Measurements from ENCODE around the gene SMIM35. TPM values are rescaled to one million over a fixed set of nuclear protein-coding genes. Genes with fewer than 3 reads are reported as not detected.

SMIM35 gene
- total RNA-seq, 1 donor from 2014 or later = not detected

DNA sequence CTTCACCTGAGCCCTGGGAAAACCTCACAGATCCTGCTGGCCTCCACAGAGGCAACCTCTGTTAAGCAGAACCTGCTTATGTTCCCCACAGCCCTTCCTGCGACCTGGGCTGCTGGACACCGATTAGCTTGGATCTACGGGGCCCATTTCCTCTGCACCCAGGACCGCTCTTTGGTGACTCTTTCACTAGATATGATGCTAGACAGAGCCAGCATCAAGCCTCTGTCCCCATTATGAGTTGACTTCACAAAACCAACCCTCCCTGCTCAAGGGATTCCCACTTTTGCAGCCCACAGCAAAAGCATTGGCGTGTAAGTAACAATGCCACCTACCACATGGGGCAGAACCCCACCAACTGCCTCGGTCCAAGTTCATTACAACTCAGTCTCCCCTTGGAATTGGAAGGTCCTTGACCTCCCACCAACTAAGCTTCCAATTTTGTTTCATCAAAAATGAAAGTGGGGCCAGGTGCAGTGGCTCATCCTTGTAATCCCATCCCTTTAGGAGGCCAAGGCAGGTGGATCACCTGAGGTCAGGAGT is 25.1 kb downstream of the SMIM35 start:
- no peak for TF ChIP-seq CTCF (IDR thresholded peaks at IDR 0.05; ENCODE audit: insufficient read depth, low read length, poor library complexity, severe bottlenecking)
- Histone ChIP-seq H3K27me3 (ENCODE audit: control insufficient read depth, insufficient read depth, low read length) (peaks cover 14% of the 10 kb centered on the region), H3K36me3 (ENCODE audit: control insufficient read depth, insufficient read depth, low read length) (no peaks in the 10 kb centered on the region), H3K4me3 (ENCODE audit: low read depth, low read length) (no peak overlapping the region)
- DNase-seq (ENCODE audit: low read depth) = no peak

- H3K36me3 ChIP-seq (ENCODE audit: control insufficient read depth, insufficient read depth, low read length) = no peaks in the 10 kb centered on the region
- no peak for DNase-seq (ENCODE audit: low read depth)
- TF ChIP-seq CTCF (IDR thresholded peaks at IDR 0.05; ENCODE audit: insufficient read depth, low read length, poor library complexity, severe bottlenecking) = no peak
- peaks cover 13% of the 10 kb centered on the region for H3K27me3 ChIP-seq (ENCODE audit: control insufficient read depth, insufficient read depth, low read length)
- H3K4me3 ChIP-seq (ENCODE audit: low read depth, low read length) = no peak overlapping the region
Observed at GRCh38 chr11:118060869-118061268, 25.9 kb downstream of the SMIM35 start.

DNA sequence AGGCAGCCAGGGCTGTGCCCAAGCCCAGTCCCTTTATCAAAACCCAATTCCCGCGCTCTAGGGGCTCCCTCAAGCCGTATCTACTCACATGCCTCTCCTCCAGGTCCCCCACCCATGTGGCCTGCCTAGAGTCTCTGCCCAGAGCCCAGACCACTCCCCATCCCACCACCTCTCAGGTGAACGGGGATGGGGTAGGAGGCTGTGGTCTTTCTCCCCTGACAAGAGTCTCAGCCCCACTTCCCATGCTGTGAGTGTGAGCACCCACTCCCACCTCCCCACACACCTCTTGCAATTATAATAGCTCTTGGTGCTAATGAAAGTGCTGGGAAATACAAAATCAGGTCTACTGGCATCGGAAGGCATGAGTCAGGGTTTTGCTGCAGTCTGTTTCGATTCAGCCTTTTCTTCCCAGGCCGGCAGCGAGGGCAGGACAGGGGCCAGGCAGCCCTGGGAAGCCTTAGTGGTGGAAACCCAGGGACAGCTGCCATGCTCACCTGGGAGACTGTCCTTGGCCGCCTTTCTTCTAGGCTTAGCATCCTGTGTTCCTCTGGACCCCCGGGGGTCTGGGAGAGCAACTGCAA is 26.6 kb downstream of the SMIM35 start:
- peaks cover 12% of the 10 kb centered on the region for H3K27me3 ChIP-seq (ENCODE audit: control insufficient read depth, insufficient read depth, low read length)
- no peak for TF ChIP-seq CTCF (IDR thresholded peaks at IDR 0.05; ENCODE audit: insufficient read depth, low read length, poor library complexity, severe bottlenecking)
- no peaks in the 10 kb centered on the region for H3K36me3 ChIP-seq (ENCODE audit: control insufficient read depth, insufficient read depth, low read length)
- no peak for DNase-seq (ENCODE audit: low read depth)
- no peak overlapping the region for H3K4me3 ChIP-seq (ENCODE audit: low read depth, low read length)

GRCh38 chr11:118059246-118059940 is 27.4 kb downstream of the SMIM35 start:
- Histone ChIP-seq H3K36me3 (ENCODE audit: control insufficient read depth, insufficient read depth, low read length) (no peaks in the 10 kb centered on the region), H3K27me3 (ENCODE audit: control insufficient read depth, insufficient read depth, low read length) (peaks cover 12% of the 10 kb centered on the region), H3K4me3 (ENCODE audit: low read depth, low read length) (no peak overlapping the region)
- no peak for DNase-seq (ENCODE audit: low read depth)
- no peak for TF ChIP-seq CTCF (IDR thresholded peaks at IDR 0.05; ENCODE audit: insufficient read depth, low read length, poor library complexity, severe bottlenecking)

DNA sequence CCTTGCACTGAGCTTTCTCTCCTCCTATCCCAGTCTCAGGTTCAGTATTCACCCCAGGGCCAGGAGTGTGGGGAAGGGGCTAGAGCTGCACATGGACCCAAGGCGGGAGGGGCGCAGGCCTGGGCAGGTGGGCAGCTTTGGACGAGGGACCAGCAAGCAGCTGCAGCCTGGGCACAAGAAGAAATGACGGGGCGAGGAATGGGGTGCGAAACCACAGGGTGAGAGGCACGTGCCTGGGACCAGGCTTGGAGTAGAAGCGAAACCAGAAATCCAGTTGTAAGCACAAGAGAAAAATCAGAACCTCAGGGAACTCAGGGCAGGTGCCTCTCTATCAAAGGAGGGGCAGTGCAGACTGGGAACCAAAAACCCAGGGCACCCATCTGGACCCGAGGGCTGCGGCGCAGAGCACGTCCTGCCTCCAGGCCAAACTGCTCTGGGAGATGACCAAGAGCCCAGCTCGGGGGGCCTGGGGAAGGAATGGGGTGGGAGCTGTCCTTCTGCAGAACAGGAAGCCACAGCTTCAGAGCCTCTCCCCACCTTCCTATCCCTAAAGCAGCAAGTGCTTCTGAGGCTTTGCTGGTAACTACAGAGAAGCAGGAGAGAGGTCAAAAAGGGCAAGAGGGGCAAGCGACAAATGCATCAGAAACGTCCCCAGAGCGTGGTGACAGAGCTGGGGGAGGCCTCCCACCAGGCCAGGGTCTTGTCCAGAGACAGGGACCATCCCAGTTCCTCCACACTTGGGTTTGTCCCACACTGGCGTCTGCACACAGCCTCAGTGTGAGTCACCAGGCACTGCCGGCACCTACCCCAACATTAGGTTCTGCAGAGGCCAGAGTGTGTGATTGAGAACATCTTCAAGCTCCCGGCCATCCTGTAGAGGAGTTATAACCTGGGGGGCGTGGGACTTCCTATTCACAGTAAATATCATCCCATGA is 28.2 kb downstream of the SMIM35 start:
- no peak overlapping the region for H3K4me3 ChIP-seq (ENCODE audit: low read depth, low read length)
- no peak for TF ChIP-seq CTCF (IDR thresholded peaks at IDR 0.05; ENCODE audit: insufficient read depth, low read length, poor library complexity, severe bottlenecking)
- H3K36me3 ChIP-seq (ENCODE audit: control insufficient read depth, insufficient read depth, low read length) = no peaks in the 10 kb centered on the region
- no peak for DNase-seq (ENCODE audit: low read depth)
- H3K27me3 ChIP-seq (ENCODE audit: control insufficient read depth, insufficient read depth, low read length) = peaks cover 11% of the 10 kb centered on the region

Measured in kidney epithelial cell (primary cell).